GM19372 (cell line): Measurements from ENCODE around the gene STUM.
"Not testable (repeated sequence)": the region's sequence is repeated elsewhere in the genome, so short reads cannot be mapped to it uniquely, and the experiment has no call there.

Experiments used
- ATAC-seq: cut with Tn5 transposase; IDR thresholded peaks from one replicate; pipeline ENCODE4 v1.9.1; 2021; ENCODE audit warnings: mild to moderate bottlenecking, low read depth, moderate library complexity; ENCODE audit not compliant: unreplicated experiment

STUM gene

DNA sequence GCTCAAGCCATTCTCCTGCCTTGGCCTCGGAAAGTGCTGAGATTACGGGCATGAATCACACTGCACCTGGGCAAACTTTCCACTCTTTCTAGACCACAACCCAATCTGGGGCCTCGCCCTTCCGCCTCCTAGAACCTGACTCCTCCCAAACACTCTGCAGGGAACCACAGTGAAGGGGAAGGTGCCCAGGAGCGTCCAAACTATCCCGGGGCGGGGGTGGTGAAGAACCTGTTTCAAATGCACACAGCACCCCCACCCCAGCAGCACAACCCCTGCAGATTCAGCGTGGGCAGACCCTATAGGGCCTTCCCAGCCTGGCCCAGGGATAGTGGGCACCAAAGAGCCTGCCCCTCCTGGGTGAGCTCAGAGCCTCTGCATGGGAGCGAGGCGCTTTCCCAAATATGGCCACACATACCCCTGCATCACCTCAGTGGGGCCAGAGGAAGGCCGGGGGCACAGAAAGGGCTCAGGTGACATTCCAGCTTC, 86.9 kb downstream of the STUM start:
- ATAC-seq, result no peak

DNA sequence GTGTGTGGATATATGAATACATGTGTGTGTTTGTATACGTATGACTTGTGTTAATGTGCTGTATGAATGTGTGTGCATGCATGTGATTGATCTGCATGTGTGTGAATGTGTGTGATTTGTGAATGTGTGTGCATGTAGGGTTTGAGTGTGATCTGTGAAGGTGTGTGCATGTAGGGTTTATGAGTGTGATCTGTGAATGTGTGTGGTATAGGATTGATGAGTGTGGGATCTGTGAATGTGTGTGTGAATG, 88.2 kb downstream of the STUM start:
- no peak for ATAC-seq

DNA sequence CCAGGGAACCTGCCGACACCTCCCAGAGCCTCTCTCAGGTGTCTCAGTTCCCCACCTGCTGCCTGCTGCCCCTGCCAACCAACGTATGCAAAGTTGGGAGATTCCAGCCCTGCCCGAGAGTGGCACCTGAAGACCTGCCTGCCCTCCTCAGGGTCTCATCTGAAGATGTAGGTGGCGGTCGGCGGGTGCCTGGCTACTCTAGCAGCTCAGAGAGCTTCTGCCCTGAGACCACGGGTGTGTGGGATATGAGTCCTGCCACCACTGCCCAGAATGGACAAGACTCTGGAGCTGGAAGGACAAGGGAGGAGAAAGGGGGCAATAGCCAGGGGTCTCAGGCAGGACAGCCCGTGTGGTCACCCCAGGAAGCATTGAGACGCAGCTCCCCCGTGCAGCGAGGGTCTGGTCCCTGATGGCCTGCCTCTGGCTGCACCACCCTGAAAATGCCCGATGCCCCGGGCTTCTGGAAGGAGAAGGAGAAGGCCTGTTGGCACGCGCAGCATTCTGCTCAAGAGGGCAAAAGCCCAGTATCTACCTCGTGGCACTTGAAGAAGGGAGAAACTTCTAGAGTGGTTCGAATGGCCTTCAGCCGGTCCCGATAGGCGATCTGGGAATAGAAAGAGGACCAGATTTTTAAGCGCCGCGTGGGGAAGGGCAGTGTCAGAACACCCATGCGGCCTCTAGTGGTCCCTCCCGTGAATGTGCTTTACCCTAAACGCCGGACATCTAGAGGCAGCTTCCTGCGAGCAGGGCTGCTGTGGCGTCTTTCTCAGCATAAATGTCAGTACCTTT, 88.8 kb downstream of the STUM start:
- no peak for ATAC-seq

DNA sequence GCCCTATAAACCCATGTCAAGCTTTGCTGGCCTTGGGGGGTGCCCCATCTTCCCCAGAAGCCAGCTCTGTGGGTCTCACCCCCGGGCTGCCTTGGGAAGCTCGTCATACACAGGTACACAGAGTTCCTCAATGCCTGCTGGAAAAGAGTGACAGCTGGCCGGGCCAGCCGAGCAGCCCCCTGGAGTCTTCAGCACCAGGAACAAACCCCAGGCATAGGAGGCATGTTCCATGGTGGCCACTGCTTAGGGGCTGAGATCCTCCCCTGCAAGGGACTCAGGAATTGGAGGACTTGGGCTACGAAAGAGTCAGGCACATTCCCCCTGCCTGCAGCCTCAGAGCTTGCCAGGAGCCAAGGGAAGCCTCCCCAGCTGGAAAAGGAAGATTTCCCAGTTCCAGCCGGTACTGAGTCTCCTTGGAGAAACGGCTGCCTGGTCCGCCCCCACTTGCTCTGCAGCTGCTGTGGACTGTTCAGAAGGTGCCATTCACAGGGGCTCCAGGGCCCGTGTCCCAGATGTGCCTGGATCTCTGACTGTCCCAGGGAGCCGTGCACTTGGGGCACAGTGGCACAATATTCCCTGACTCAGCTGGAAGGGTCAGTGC, 89.5 kb downstream of the STUM start:
- ATAC-seq, result no peak

DNA sequence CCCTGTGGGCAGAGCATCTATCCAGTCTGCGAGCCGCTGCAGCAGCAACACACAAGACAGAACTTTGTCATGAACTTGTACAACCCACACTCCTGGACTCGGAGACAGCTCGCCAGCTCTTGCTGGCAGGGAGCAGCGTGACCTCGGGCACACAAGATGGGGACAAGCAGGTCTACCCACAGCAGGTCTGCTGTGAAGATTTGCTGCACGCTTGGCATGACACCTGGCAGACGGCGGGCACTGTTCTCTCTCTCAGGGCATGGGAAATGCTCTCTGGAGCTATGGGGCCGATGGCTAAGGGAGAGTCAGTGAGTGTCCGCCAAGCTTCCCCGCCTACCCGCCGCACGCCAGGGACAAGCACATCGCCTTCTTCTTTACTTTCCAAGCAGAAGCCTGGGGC, 90.0 kb downstream of the STUM start:
- no peak for ATAC-seq

DNA sequence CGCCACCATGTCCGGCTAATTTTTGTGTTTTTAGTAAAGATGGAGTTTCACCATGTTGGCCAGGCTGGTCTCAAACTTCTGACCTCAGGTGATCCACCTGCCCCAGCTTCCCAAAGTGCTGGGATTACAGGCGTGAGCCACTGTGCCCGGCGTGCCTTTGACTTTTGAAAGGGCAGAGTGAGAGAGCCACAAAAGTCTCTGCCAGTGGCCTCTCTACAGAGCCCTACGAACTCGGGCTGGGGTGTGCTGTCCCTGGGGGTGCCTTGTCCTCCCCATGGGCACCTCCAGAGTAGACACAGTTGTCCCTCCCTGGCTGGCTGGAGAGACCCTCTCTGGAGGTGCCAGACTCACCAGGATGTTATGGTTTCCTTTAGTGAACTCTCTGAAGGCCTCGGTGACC, 90.6 kb downstream of the STUM start:
- not testable (repeated sequence) for ATAC-seq

DNA sequence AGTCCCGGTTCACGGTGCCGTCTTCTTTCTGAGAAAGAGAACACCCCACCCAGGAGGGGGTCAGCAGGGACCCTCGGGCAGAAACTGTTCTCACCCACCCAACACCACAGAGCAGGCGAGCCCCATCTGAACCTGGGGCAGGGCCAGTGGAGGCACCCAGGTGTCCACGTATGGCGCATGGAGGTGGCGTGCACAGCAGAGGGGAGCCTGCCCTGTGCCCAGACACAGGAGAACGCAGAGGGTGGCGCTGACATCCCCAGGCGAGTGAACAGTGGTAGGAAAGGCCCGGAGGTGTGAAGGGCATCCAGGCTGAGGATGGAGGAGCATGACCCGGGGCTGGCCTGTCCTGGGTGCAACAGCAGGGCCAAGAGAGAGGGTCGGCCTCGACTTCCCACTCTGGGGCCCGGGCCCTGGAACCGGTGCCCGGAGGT, 91.1 kb downstream of the STUM start:
- no peak for ATAC-seq

DNA sequence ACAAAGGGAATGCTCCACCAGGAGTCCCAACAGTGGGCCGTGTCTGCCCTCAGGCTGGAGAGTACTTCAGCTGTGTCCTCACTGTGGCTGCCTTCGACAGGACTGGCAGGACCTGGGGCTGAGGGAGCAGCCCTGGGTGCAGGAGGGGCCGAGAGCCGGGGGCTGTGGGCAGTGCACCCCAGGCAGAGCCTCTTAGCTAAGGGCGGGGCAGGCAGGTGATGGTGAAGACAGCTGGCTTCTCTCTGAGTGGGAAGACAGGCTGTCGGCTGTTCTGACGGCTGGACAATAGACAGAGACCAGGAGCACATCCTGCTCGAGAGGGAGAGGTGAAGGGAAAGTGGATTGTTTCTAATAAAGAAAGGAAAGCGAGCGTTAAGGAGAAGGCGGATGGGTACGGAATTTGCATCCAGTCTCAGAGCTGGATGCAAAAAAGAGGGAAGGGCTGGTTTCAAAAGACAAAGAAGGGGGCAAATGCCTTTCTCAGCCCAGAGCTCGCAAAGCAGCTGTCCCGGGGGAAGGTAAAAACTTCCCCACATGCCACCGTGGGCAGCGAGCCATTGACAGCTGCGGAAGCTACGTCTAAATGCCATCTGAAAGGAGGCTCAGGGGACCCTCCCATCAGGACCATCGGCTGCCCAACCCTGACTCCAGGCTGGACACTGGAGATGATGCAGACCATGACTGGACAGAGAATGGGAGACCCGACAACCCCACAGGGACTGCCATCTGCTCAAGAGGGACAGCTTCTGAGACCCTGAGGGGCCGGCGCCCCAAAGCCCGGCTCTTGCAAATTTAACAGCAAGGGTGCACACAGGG, 92.0 kb downstream of the STUM start:
- no peak for ATAC-seq

DNA sequence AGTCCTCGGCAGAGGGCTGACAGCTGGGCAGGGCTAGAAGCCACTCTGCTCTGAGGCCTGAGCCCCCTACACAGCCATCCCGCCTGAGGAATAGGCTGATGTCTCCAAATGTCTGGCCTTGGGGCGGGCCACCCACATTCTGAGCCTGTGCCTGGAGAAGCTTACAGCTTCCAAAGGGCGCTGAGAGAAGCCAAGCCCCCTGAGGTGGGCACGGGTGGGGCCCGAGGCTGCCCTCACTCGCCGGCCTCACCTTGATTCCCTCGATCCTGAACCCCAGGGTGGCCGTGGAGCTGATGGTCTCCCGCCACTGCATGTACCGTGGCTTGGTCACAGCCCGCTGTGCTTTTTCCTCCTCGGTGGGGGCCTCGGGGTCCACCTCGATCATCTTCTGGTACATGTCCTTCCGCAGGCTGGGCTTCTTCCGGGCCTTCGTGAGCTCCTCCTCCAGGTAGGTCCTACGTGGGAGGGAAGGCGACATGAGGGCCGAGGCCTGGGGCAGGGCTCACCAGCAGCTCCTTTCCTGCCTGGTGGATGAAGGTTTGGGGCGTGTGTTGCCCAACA, 93.2 kb downstream of the STUM start:
- ATAC-seq, result no peak

DNA sequence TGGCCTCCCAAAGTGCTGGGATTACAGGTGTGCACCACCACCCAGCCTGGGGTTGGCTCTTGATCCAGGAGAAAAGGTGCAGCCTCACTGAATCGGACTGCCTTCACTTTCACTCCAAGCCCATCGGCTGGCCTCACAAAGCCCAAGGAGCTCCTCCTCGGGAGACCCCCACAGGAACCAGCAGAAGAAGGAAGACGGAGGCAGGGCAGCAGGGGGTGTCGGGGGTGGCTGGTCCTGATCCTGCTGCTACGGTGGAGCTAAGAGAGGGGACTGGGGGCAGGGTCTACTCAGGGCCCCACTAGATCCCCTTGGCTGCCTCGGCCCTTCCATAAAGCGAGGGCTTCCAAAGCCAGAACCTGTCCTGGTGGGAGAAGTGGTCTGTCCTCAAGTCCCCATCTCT, 93.9 kb downstream of the STUM start:
- no peak for ATAC-seq

DNA sequence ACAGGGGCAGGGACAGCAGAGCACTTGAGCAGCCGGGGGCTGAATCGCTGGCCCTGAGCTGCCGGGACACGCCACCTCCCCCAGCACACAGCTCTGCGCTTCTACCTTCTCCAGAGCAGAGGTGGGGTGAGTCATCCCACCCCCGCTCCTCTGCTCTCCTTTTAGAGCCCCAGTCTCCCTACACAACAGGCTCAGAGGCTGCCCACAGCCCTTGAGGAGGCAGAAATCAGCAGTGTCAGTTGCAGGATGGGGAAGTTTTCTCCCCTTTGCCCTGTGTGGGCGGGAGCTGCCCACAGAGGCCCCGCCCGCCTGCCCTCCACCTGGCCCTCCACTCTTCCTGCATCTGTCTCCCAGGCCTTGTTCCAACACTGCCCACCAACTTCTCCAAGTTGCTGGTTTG, 94.6 kb downstream of the STUM start:
- ATAC-seq, result peak; percentile 55

DNA sequence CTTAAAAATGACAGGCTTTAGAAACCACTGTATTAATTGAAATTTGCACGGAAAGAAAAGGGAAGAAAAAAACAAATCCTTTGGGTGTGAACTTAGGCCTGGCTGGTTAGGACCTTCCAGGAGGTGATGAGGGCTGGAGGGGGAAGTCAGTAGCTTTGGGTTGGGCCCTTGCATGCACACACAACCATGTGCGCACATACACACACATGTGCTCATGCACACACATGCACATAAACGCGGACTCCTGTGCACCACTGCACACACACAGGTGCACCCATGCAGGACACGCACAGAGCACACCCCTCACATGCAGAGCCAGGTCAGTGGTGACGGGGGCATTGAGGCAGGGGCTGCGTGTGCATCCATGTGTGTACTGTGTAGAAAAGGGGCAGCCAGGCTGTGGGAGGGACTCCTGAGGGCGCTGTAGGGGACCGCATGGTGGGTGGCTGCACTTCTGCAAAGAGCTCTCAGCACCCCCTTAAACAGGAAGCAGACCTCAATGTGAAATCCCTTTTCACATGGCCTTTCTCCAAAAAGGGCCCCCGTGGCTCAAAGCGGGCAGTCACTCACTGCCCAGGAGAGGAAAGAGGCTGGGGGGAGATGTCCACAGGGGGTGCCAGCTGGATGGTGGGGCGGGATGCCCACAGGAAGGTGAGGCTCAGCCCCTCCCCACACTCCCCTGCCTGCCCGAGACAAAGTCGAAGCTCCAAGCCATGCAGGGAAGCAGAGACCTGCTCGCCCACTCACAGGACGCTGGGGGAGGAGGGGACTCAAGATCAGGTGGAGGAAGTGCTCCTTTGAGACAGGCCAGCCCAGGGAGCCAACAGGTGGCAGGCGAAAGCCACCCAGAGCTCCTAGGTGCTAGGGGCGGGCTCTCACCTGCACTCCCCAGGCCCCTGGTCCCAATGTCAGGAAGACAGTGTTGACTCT, 95.3 kb downstream of the STUM start:
- no peak for ATAC-seq

DNA sequence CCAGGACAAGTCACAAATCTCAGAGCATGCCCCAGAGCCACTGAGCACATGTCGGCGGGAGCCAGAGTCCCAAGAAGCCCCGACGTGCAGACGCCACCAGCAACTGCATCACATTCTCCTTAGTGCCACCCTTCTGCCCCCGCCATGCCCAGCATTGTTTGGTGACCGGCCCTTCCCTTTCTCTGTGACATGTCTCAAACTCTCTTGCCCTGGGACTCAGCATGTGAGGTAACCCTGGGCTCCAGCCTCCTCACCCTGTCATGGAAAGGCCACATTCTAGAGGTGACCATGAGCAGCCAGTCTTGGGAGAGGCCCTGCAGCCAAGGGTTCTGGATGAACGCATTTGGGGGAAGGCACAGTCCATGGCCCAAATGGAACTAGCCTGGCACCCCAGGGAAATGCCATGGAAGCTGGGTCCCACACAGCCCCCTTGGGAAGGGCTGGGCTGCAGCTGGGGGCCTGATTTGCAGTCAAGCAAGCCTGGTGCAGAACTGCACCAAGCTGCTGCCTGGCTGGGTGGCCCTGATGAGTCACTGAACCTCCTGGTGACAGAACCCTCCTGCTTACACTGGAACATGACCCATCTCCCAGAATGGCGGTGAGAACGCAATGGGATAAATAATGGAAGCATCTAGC, 96.1 kb downstream of the STUM start:
- ATAC-seq, result no peak

DNA sequence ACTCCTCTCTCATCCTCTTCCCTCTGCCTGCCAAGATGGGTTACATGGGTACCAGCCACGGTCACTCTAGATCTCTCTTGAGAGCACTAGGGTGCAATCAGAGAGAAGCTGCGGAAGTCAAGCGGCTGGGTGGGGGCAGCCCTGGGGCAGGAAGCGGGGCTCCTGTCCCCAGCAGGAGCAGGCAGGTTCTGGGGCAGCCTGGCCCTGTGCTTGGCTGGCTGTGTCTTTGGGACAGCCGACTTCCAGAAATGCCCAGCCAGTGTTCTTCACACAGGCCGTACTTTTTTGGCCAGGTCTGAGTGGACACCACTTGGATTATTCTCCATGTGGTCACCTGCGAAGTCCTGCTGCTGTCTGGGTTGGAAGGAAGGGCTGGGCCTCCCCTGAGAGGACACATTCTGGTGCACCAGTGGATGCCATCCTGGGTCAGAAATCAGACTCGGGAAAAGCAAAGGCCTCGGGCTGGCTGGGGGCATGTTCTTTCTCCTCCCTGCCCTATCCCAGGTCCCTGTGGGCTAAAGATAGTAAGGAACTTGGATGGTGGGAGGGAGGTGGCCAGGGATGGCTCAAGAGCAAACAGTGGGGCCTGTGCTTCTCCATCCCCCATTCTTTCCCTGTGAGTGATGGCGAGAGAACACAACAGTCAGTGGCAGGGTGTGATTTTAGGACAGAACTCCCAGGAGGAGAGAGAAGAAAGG, 96.9 kb downstream of the STUM start:
- no peak for ATAC-seq

DNA sequence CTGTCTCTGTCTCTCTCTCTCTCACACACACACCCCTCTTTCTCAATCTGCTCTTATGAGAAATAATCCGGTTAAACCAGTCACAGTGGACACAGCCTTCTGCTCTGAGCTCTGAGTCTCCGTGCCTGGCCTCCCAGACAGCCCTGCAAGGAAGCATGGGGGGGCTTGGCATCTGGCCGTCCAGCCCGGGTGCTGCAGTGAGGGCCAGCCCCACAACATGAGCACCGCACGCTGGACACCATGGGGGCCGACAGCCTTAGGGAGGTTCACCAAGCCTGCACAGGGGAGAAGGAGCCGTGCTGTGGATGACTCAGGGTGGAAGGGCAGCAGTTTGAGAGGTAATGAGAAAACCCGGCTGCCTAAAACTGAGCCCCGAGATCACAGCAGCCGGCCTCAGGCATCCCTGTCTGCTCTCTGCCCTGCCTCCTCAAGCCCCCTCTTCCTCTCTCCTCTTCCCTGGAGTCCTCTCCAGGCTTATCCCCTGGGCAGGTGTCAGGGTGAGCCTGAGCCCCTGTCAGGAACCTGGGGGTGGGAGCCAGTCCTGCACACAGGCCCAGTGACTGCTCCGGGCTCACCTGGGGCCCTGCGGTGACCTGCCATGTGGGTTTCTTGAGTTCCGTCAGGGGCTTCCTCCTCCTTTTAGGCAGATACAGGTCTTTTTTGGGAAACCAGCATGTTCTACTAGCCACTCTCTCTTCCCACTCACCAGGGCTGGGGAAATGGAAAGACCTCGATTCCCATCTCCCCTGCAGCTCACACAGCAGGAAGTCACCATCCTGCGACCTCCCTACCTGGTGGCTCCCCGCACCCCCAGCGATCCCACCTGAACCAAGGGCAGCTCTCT, 97.7 kb downstream of the STUM start:
- no peak for ATAC-seq

DNA sequence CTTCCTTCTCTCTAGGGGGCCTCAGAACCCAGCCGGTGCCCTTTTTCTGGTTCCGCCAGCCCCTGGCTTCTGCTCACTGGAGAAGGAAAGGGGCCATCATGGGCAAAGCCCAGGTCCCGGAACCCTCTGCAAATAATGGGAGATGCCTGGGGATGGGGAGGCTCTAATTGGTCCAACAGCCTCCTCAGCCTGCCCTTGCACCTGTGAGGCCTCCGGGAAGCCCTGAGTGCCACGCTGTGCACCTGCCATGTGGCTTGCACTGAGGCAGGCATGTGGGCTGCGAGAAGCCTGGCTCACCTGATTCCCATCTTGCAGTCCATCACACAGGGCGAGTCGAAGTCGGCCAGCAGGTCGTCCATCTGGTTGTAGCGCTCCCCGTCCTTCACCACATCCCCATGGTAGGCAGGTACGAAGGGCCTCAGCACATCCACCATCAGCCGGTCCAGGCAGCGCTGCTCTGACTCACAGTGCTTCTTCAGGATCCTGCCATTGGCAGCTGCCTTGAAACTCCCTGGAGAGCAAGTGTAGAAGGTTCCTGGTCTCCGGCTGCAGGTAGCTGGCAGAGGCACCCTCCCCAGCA, 98.4 kb downstream of the STUM start:
- ATAC-seq, result no peak

DNA sequence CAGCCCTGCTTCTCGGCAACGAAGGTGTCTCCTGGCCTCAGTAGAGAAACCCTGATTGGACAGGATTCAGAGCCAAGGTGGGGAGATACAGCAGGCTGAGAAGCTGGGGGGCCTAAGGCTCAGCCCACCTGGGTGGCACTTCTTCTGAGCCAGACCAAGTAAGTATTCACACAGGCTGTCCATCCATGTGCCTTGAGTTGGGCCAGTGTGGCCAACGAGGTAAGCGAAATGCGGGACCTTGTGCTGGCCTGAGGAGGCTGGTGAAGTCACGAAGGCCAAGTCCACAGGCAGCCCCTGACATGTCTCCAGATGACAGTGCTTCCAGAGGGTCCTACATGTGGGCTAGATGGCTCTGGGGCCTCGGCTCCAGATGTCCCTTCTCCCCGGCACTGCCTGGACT, 99.2 kb downstream of the STUM start:
- no peak for ATAC-seq

DNA sequence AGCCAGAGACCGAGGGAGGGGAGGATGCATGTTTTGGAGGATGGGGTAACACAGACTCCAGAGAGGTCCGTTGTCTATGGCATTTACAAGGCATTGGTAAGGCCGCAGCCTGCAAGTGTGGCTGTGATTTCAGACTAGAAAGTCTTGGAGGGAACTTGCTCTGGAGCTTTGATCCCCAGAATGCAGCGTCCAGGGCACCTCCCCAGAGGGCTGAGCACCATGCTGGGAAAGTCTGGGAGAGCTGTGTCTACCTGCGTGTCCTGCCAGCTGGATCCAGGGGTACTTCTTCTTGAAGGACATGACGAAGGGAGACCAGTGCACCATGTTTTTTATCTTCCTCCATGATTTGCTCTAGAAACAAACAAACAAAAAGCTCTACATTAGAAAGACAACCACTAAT, 99.9 kb downstream of the STUM start:
- no peak for ATAC-seq
